NCI-H2227 treated with DMSO at 0.1 percent for 48 hours (cell line): Measurements from ENCODE around the gene TRIM16.
"Not testable (repeated sequence)": the region's sequence is repeated elsewhere in the genome, so short reads cannot be mapped to it uniquely, and the experiment has no call there.

Experiments used
- DNase-seq: peaks from one replicate; lab custom pipeline; 2025; lab: John Stamatoyannopoulos, UW

The TRIM16 gene

DNA sequence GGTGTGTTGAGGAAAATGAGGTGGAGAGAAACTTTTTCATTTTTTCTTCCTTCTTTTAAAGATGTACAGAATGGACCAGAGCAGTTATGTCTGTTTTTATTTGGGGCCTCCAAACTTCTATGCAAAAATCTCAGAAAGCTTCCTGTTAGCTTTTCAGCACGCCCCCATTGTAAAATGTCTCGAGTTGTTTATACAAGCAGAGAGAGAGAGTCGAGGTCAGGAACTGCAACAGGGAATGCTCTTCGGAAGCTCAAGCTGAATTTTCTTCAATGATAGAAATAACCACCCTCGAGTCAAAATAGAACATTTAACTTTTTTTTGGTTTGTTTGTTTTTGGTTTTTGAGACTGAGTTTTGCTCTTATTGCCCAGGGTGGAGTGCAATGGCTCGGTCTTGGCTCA is 68.3 kb downstream of the TRIM16 start:
- DNase-seq, result not testable (repeated sequence)

DNA sequence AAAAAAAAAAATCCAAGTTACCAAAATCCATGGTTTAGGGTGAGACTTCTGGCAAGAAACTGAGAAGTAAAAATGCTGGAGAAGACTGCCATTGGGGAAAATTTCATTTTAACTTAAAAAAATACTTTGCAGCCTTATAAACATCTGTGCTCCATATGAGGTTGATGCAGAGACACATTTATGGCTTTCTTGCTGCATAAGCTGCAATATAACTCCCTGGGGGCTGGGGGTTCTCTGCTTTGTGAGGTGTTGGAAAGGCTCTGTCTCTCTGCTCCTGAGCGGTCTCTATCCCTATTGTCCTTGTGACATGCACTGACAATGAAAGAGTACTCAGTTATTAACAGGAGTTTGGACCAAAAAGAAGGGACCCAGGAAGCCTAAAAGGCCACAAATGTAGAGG is 71.0 kb downstream of the TRIM16 start:
- not testable (repeated sequence) for DNase-seq

DNA sequence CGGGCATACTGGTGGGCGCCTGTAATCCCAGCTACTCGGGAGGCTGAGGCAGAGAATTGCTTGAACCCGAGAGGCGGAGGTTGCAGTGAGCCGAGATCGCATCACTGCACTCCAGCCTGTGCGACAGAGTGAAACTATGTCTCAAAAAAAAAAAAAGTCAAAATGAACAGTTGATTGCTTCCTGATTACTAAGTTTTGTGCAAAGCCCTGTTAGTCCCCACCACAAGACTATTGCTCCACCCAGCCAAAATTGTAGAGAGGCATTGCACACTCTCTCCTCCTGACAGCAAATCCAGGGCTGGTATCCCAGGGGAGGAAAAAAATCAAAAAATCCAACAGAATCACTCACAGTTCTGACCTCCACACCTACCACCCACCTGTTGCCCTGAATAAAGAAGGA is 91.2 kb downstream of the TRIM16 start:
- DNase-seq, result not testable (repeated sequence)

DNA sequence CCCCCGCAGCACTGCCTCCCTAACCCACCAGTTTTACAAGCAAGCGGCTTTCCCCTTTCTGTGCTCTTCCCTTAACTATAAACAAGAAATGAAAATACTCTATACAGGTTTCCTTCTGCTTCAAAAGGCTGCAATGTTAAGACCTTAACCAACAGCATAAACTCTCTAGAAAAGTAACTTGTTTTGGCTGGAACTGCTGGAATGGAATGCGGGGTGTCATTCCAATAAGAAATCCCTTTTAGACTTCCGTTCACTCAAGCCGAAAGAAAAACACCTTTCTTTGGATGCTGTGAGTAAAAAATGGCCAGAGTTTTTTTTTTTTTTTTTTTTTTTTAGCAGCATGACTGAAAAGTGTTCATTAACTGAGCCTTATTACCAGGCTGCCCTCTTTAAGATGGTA is 92.1 kb downstream of the TRIM16 start:
- DNase-seq, result not testable (repeated sequence)

DNA sequence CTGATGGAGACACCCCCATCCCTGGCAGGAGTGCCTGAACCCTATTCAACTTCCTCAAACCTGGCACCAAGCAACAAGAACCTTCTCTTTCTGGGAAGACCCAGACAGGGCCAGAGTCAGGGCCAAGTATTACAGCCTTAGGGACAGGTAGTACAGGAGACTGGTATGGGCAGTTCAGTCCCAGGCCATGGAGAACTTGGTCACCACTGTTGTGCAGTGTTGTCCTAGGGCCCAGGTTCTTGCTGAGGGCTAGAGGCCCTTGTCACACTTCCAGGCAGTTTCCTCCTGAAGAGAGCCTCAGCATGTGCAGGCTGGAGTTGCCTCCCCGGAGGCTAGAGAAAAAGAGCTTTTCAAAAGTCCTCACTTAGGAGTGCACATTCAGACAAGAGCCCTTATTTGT is 93.3 kb downstream of the TRIM16 start:
- not testable (repeated sequence) for DNase-seq

DNA sequence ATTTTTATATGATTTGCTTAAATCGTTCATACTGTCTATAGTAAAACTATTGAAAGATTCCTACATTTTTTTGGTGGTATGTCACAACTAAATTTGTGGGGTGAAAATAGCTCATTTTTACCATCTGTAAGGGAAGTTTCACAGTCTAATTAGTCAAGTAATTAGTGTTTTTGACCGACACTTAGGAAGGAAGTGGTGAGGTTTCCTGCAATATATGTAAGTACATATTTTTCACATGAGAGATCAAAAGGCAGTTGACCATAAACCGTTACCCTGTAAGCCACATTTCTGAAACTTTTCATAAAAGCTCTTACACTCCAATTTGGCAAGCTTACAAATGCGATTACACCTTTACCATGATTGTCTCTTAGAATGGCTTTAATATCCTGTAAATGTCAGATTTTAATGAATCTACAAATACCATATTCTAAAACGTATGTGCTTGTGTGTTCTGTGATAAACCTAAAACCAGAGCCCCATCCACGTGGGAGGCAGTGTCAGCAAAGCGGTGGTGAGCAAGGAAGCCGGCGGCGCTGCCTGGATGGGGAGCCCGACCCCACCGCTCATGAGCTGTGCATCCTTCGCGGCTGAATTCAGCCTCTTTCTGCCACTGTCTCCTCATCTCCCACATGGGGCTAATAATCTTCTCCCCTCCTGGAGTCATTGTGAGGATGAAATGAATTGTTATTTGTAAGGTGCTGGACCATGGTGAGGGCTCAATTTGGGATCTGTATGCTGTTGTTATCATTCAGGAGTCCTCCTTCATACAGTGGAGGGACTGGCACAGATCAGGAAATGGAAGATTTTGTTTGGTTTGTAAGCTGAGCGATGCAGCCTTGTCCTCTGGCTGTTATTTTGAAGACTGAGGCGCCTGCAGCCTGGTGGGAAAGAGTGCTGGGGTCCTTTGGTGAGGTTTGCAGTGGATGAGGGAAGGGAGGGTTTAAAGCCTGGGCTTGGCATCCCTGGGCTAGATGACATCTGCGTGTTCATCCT is 94.3 kb downstream of the TRIM16 start:
- DNase-seq, result not testable (repeated sequence)

DNA sequence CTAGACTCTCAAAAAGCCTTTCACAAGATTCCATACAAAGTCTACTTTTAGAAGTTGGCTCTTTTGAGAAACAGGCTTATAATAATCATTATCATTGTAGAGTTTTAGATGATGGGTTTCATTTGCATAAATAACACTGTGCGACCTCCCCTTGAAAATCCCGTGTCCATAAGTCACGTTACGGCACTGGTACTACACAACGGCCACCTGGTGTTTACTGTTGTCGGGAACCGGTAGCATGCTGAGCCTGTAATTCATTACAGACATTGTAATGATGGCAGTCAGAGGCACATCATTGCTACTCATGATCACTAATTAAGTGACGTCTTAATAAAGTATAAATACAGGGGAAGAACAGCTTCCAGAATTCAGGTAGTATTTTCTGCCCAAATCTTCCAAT is 96.1 kb downstream of the TRIM16 start:
- DNase-seq, result not testable (repeated sequence)

DNA sequence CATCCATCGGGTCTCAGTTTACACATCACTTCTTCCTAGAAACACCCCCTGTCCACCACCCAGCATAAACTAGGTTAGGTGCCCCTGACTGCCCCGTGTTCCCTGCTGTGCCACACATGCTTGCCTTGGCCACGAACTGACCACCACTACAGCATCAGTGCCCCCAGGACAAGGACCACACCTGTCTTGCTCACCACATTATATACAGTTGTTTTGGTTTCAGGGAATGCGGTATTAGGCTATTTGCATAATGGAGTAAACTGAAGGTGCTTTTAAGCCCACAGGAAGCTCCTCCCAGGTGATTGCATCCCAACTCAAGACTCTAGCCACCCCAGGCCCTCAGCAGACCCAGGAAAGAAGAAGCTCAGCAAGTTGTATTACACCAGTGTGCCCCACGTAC is 100.8 kb downstream of the TRIM16 start:
- DNase-seq, result not testable (repeated sequence)

DNA sequence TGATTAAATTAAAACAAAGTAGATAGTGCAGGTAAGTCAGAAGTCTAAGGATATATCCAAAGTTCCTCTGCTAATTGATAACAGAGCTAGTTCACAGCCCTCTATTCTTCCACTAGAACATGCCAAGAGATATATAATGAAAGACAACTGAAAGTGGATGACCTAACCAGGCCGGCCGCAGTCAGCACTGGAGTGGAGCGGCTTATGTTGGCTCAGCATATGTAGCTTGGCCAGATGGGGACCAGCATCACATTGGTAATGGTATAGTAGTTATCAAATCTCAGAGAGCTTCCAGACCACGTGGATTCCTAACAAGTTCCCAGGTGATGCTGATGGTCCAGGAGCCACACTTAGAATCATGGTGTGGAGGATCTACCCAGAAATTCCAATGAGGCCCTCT is 102.6 kb downstream of the TRIM16 start:
- DNase-seq, result not testable (repeated sequence)
